CD14-positive monocyte (primary cell): ENCODE data around the gene AXIN1. TPM values are rescaled to one million over a fixed set of nuclear protein-coding genes. Genes with fewer than 3 reads are reported as not detected.
A peak's percentile ranks its signal among the peaks of the same experiment; 100 is the strongest.

Experiments used
- DNase-seq, 3 donors: peaks; one replicate each; pipeline ENCODE4 v3.0.0-alpha.2; 2011 to 2022
- H2AFZ ChIP-seq: 2 replicates; pipeline ENCODE4 v1.6.0; 2012; ENCODE audit warnings: mild to moderate bottlenecking, low read depth, low read length, inconsistent platforms; ENCODE audit not compliant: insufficient read depth, poor library complexity, severe bottlenecking
- H3K27ac ChIP-seq, 2 donors: 1 replicate in 1 of 2; 2 replicates in 1 of 2; pipeline ENCODE4 v1.5.1; 2012 to 2013; ENCODE audit warnings: low read length in 2 of 2, control low read depth in 1 of 2, inconsistent platforms in 1 of 2, low read depth in 1 of 2, mild to moderate bottlenecking in 1 of 2
- H3K27me3 ChIP-seq, 2 donors: one replicate each; pipeline versions ENCODE4 v1.6.0 to v1.6.1; 2011 to 2013; ENCODE audit warnings: low read length in 2 of 2; ENCODE audit not compliant: control insufficient read depth in 2 of 2, insufficient read depth in 2 of 2
- H3K36me3 ChIP-seq, 2 donors: replicated peaks in 1 of 2; 1 replicate in 1 of 2; 2 replicates in 1 of 2; pipeline versions ENCODE4 v1.5.1 to v1.6.1; 2012 to 2013; ENCODE audit warnings: low read length in 2 of 2, control low read depth in 1 of 2, inconsistent platforms in 1 of 2, mild to moderate bottlenecking in 1 of 2; ENCODE audit not compliant: insufficient read depth in 2 of 2, control insufficient read depth in 1 of 2
- H3K4me1 ChIP-seq, 2 donors: 1 replicate in 1 of 2; 2 replicates in 1 of 2; pipeline versions ENCODE4 v1.5.1 to v1.6.1; 2012 to 2013; ENCODE audit warnings: low read length in 2 of 2, control low read depth in 1 of 2, inconsistent platforms in 1 of 2, mild to moderate bottlenecking in 1 of 2, moderate library complexity in 1 of 2; ENCODE audit not compliant: insufficient read depth in 2 of 2, control insufficient read depth in 1 of 2
- H3K4me2 ChIP-seq: replicated peaks from 2 replicates; pipeline ENCODE3; 2012; ENCODE audit warnings: low read length, moderate library complexity, mild to moderate bottlenecking; ENCODE audit not compliant: poor library complexity, severe bottlenecking; ENCODE audit errors: extremely low read depth
- H3K4me3 ChIP-seq, 3 experiments: fragments of 200-600 bp in 1 of 3; sonication (generic) in 1 of 3; replicated peaks in 1 of 3; 1 replicate in 2 of 3; 2 replicates in 1 of 3; pipeline ENCODE4 v1.5.1; 2011 to 2013; ENCODE audit warnings: low read length in 3 of 3, mild to moderate bottlenecking in 3 of 3, control low read depth in 2 of 3, low read depth in 2 of 3, inconsistent platforms in 1 of 3, moderate library complexity in 1 of 3
- H3K79me2 ChIP-seq: 2 replicates; pipeline ENCODE4 v1.6.0; 2012; ENCODE audit warnings: mild to moderate bottlenecking, control low read depth, inconsistent platforms, low read length, moderate library complexity; ENCODE audit not compliant: insufficient read depth
- H3K9ac ChIP-seq: 2 replicates; pipeline ENCODE4 v1.6.0; 2017; ENCODE audit warnings: low read length, mild to moderate bottlenecking; ENCODE audit not compliant: insufficient read depth, poor library complexity, severe bottlenecking
- H3K9me3 ChIP-seq, 2 donors: replicated peaks in 1 of 2; 1 replicate in 1 of 2; 2 replicates in 1 of 2; pipeline versions ENCODE4 v1.5.1 to v1.6.1; 2012 to 2013; ENCODE audit warnings: low read length in 2 of 2, control low read depth in 1 of 2; ENCODE audit not compliant: control insufficient read depth in 1 of 2, insufficient read depth in 1 of 2
- H4K20me1 ChIP-seq: 2 replicates; pipeline ENCODE4 v1.6.0; 2012; ENCODE audit warnings: mild to moderate bottlenecking, low read length, control low read depth, moderate library complexity; ENCODE audit not compliant: insufficient read depth
- H3K27ac Mint-ChIP-seq, 7 donors: one replicate each; pipeline ENCODE4 v1.8.0; 2020; ENCODE audit warnings: mild to moderate bottlenecking in 7 of 7, mixed read lengths in 7 of 7, moderate library complexity in 6 of 7, inconsistent platforms in 2 of 7
- H3K27me3 Mint-ChIP-seq, 3 donors: one replicate each; pipeline ENCODE4 v1.8.0; 2021 to 2022; ENCODE audit warnings: low read depth in 3 of 3, mild to moderate bottlenecking in 3 of 3, mixed read lengths in 3 of 3, moderate library complexity in 3 of 3, inconsistent platforms in 1 of 3
- H3K36me3 Mint-ChIP-seq, 2 donors: one replicate each; pipeline ENCODE4 v1.8.0; 2020; ENCODE audit warnings: mixed read lengths in 2 of 2, inconsistent platforms in 1 of 2, mild to moderate bottlenecking in 1 of 2
- H3K4me1 Mint-ChIP-seq: one replicate; pipeline ENCODE4 v1.8.0; 2020; ENCODE audit warnings: mild to moderate bottlenecking, mixed read lengths
- H3K4me3 Mint-ChIP-seq, 2 donors: one replicate each; pipeline ENCODE4 v1.8.0; 2020; ENCODE audit warnings: mild to moderate bottlenecking in 2 of 2, mixed read lengths in 2 of 2, moderate library complexity in 1 of 2
- H3K9me3 Mint-ChIP-seq, 7 donors: one replicate each; pipeline ENCODE4 v1.8.0; 2020 to 2022; ENCODE audit warnings: mixed read lengths in 7 of 7, mild to moderate bottlenecking in 6 of 7, moderate library complexity in 6 of 7, inconsistent platforms in 2 of 7
- WGBS: methylation state at CpG from one replicate; pipeline ENCODE4 v1.1.5; 2013; ENCODE audit warnings: missing lambda C conversion rate; ENCODE audit not compliant: insufficient coverage; 5-methylcytosine and 5-hydroxymethylcytosine counted together
- intact Hi-C, 2 donors: fragments of 100-400 bp; cut with micrococcal nuclease; formaldehyde crosslinking; loops; one replicate each; pipeline versions ENCODE4 v1.15.0 to v1.15.1; 2023
- polyA plus RNA-seq, 3 donors: library from polyadenylated mRNA; depleted of rRNA in 1 of 3; unstranded in 2 of 3; stranded (reverse) in 1 of 3; fragments of 300-500 nt in 2 of 3; fragments of >200 nt in 1 of 3; fragmentation: Illumina TruSeq in 2 of 3; gene quantifications; 1 replicate in 2 of 3; 2 replicates in 1 of 3; pipeline ENCODE4 v1.2.3, GENCODE V29; 2012 to 2021
- TF ChIP-seq, protein P1 (sequence below): fragments of 200-600 bp; IDR thresholded peaks from one replicate; pipeline ENCODE4 v1.8.0; 2022; ENCODE audit warnings: antibody characterized with exemption, mild to moderate bottlenecking

AXIN1 gene
- polyA plus RNA-seq, 3 donors, result 0.30 to 20.9 (median 0.74) TPM

GRCh38 chr16:354971-355461 is 2.5 kb upstream of the AXIN1 start:
- Histone ChIP-seq H3K36me3 (peaks cover 0 to 2% of the 10 kb centered on the region in 2 donors), H3K4me3 (no peak overlapping the region), H4K20me1 (peaks cover 11% of the 10 kb centered on the region), H3K4me2 (no peak overlapping the region), H3K27me3 (no peaks in the 10 kb centered on the region), H3K9me3 (no peaks in the 10 kb centered on the region), H3K4me1 (peaks cover 12 to 20% of the 10 kb centered on the region in 2 donors), H3K27ac (no peak overlapping the region), H3K79me2 (peaks cover 20% of the 10 kb centered on the region), H2AFZ (no peak overlapping the region), H3K9ac (no peak overlapping the region)
- DNase-seq, result no peak
- intact Hi-C loops, result loop anchor here (5.0 kb wide), 2 partner anchors 53 to 128 kb away; partner anchors contain the start of gene LUC7L (in 1 of the 2)
- H3K27me3 Mint-ChIP-seq, result peaks cover 0 to 4% (median 3%) of the 10 kb centered on the region in 3 donors
- H3K9me3 Mint-ChIP-seq, result peaks cover 0 to 2% (median 0%) of the 10 kb centered on the region in 7 donors
- H3K4me3 Mint-ChIP-seq, result no peak overlapping the region
- WGBS, result 75% methylated on average over 7 of the region's 10 CpGs
- H3K36me3 Mint-ChIP-seq, result peaks cover 7% of the 10 kb centered on the region in 2 donors
- peak overlapping the region in 2 of 7 donors; percentile 15 to 72 for H3K27ac Mint-ChIP-seq
- TF ChIP-seq, protein P1, sequence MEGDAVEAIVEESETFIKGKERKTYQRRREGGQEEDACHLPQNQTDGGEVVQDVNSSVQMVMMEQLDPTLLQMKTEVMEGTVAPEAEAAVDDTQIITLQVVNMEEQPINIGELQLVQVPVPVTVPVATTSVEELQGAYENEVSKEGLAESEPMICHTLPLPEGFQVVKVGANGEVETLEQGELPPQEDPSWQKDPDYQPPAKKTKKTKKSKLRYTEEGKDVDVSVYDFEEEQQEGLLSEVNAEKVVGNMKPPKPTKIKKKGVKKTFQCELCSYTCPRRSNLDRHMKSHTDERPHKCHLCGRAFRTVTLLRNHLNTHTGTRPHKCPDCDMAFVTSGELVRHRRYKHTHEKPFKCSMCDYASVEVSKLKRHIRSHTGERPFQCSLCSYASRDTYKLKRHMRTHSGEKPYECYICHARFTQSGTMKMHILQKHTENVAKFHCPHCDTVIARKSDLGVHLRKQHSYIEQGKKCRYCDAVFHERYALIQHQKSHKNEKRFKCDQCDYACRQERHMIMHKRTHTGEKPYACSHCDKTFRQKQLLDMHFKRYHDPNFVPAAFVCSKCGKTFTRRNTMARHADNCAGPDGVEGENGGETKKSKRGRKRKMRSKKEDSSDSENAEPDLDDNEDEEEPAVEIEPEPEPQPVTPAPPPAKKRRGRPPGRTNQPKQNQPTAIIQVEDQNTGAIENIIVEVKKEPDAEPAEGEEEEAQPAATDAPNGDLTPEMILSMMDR, result no peak
- peaks cover 17% of the 10 kb centered on the region for H3K4me1 Mint-ChIP-seq

GRCh38 chr16:354291-354881 is 1.9 kb upstream of the AXIN1 start:
- Histone ChIP-seq H3K9ac (no peak overlapping the region), H4K20me1 (peaks cover 17% of the 10 kb centered on the region), H3K27me3 (no peaks in the 10 kb centered on the region), H2AFZ (no peak overlapping the region), H3K4me3 (no peak overlapping the region), H3K4me2 (no peak overlapping the region), H3K9me3 (no peaks in the 10 kb centered on the region), H3K4me1 (peaks cover 12 to 20% of the 10 kb centered on the region in 2 donors), H3K27ac (no peak overlapping the region), H3K79me2 (peaks cover 26% of the 10 kb centered on the region), H3K36me3 (peaks cover 0 to 2% of the 10 kb centered on the region in 2 donors)
- no peak for DNase-seq
- WGBS, result 92% methylated on average over 11 of the region's 12 CpGs
- Mint-ChIP-seq H3K36me3 (peaks cover 8 to 12% of the 10 kb centered on the region in 2 donors), H3K27me3 (peaks cover 0 to 4% (median 3%) of the 10 kb centered on the region in 3 donors), H3K4me3 (no peak overlapping the region), H3K4me1 (peaks cover 23% of the 10 kb centered on the region), H3K9me3 (peaks cover 0 to 2% (median 0%) of the 10 kb centered on the region in 7 donors), H3K27ac (peak overlapping the region in 2 of 7 donors; percentile 61 to 70)
- intact Hi-C loops, result loop anchor here (5.0 kb wide), 2 partner anchors 52 to 127 kb away; partner anchors contain the start of gene LUC7L (in 1 of the 2)
- TF ChIP-seq, protein P1, result no peak
